Tibial nerve (tissue), 4 donors: ENCODE data around the gene ASB3.

Experiments
- EP300 ChIP-seq, 2 donors: sonication (generic); formaldehyde crosslinking; IDR thresholded peaks; one replicate each; pipeline ENCODE4 v1.6.1; 2017; ENCODE audit warnings: antibody characterized with exemption in 2 of 2, mild to moderate bottlenecking in 1 of 2
- TF ChIP-seq, protein P1 (sequence below), 5 experiments: fragments of 200-600 bp in 3 of 5; fragments of 450-650 bp in 2 of 5; sonication (generic) in 3 of 5; IDR thresholded peaks; one replicate each; pipeline ENCODE4 v1.5.1; 2016 to 2019; ENCODE audit warnings: antibody characterized with exemption in 5 of 5, mild to moderate bottlenecking in 3 of 5, moderate library complexity in 2 of 5

DNA sequence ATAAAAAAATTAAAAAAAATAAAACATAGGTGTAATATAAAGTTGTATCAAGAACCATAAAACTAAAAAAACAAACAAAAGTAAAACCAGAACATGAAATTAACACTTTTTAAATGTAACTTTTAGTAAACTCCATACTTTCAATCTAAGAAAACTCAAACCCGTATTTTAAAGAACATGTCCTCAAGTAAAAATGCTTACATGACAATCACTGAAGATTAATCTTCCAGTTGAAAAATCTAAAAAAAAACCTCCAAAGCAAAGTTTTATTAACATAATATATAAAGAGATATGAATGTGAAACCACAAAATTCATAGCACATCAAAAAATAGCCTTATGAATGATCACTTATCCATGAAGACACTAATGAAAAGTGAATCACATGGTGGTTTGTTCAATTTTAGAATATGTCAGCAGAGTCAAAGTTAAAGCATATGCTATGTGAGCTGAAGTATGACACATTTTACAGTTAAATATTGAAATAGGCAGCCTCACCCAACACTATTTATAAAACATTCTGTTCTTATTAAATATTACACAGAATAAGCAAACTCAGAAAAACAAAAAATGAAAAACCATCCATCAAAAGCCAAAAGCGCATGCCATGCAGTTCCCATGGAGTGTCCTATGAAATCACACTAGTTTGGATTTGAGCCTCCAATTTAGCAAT lies 42.2 kb downstream of the ASB3 start:
- no peak for TF ChIP-seq EP300 (IDR thresholded peaks at IDR 0.05)
- TF ChIP-seq, protein P1, sequence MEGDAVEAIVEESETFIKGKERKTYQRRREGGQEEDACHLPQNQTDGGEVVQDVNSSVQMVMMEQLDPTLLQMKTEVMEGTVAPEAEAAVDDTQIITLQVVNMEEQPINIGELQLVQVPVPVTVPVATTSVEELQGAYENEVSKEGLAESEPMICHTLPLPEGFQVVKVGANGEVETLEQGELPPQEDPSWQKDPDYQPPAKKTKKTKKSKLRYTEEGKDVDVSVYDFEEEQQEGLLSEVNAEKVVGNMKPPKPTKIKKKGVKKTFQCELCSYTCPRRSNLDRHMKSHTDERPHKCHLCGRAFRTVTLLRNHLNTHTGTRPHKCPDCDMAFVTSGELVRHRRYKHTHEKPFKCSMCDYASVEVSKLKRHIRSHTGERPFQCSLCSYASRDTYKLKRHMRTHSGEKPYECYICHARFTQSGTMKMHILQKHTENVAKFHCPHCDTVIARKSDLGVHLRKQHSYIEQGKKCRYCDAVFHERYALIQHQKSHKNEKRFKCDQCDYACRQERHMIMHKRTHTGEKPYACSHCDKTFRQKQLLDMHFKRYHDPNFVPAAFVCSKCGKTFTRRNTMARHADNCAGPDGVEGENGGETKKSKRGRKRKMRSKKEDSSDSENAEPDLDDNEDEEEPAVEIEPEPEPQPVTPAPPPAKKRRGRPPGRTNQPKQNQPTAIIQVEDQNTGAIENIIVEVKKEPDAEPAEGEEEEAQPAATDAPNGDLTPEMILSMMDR (IDR thresholded peaks at IDR 0.05): no peak
